GM12865 (cell line): ENCODE measurements around the gene FBXO2.
A peak's percentile ranks its signal among the peaks of the same experiment; 100 is the strongest.
"Not testable (repeated sequence)": the region's sequence is repeated elsewhere in the genome, so short reads cannot be mapped to it uniquely, and the experiment has no call there.

ENCODE experiments used
- DNase-seq: peaks from one replicate; pipeline ENCODE4 v3.0.0; 2010; ENCODE audit warnings: low read depth
- H3K4me3 ChIP-seq: 2 replicates; pipeline ENCODE4 v1.5.1; 2011; ENCODE audit warnings: mild to moderate bottlenecking, low read depth, low read length, control low read depth
- TF ChIP-seq, protein P1 (sequence below): IDR thresholded peaks from 2 replicates; pipeline ENCODE4 v1.5.1; 2011; ENCODE audit warnings: low read length, control low read depth, low read depth, inconsistent platforms; ENCODE audit not compliant: insufficient read depth; ENCODE audit errors: missing control alignments

The FBXO2 gene

DNA sequence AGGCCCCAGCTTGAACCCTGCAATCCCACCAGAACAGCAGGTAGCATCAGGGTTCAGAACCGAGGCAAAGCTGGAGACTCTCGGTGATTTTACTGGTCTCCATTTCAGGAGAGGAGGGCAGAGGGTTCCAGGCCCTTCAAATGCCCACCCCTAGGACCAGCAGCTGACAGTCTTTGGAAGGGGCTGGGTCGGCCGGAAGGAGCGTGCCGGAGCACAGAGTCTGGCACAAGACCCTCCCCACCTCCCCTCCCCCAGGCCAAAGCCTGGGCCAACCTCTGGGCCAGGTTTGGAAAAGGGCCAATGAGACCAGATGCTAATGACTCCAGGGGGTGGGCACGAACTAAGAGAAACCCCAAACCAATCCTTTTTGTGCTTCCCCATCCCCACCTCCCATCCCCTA lies 6.9 kb downstream of the FBXO2 start:
- TF ChIP-seq, protein P1, sequence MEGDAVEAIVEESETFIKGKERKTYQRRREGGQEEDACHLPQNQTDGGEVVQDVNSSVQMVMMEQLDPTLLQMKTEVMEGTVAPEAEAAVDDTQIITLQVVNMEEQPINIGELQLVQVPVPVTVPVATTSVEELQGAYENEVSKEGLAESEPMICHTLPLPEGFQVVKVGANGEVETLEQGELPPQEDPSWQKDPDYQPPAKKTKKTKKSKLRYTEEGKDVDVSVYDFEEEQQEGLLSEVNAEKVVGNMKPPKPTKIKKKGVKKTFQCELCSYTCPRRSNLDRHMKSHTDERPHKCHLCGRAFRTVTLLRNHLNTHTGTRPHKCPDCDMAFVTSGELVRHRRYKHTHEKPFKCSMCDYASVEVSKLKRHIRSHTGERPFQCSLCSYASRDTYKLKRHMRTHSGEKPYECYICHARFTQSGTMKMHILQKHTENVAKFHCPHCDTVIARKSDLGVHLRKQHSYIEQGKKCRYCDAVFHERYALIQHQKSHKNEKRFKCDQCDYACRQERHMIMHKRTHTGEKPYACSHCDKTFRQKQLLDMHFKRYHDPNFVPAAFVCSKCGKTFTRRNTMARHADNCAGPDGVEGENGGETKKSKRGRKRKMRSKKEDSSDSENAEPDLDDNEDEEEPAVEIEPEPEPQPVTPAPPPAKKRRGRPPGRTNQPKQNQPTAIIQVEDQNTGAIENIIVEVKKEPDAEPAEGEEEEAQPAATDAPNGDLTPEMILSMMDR: no peak
- DNase-seq: no peak
- no peak overlapping the region for H3K4me3 ChIP-seq

DNA sequence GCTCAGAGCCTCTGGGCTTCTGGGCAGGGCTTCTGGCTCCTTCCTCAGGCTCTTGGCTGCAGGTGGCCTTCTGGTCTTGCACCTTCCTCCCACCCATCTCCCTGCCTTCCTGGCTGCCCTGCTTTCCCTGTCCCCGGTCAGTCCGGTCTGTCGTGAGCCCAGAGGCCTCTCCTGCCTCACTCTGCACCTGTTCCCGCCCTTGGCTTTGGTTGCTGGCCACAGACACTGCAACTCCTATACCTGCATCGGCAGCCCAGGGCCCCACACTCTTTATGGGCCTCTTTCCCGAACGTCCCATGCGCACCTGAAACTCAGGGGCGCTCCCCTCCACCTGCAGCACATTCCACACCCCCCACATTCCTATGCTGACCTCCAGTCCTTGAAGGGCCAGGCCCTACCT lies 7.9 kb downstream of the FBXO2 start:
- TF ChIP-seq, protein P1: no peak
- no peak for DNase-seq
- no peak overlapping the region for H3K4me3 ChIP-seq

DNA sequence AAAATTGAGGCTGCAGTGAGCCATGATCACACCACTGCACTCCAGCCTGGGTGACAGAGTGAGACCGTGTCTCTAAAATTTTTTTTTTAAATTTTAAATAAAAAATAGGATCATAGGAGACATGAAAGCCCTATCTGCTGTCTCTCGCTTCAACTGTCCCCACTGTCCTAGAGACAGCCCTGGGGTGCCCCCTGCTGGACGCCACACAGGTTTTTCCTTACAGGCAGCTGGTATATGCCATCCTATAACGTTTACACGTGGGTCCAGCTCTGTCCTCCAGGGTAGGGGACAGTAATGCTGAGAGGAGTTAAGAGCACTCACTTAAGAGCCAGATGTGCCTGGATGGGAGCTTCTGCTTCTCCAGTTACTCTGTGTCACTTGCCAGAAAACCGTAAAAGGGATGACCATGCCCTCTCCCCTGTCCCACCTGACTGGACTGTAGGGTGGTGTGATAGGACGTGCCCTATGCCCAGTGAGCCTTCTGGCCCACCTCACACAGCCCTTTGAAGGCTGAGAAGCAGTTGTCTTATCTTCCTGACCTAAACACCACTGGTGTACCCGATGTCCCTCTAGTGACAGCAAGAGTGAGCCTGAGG lies 8.5 kb downstream of the FBXO2 start:
- H3K4me3 ChIP-seq: no peak overlapping the region
- TF ChIP-seq, protein P1: peak; percentile 83
- DNase-seq: peak; percentile 78

DNA sequence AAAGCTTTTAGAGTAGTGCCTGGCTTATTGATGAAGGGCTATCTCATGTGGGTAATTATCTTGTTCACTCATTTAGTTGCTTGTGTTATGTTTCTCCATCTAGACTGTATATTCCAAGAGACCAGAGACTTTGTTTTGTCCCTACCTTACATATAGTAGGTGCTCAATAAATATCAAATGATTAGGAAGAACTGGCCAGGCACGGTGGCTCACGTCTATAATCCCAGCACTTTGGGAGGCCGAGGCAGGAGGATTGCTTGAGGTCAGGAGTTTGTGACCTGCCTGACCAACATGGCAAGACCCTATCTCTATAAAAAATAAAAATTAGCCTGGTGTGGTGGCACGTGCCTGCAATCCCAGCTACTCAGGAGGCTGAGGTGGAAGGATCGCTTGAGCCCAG lies 9.0 kb downstream of the FBXO2 start:
- no peak overlapping the region for H3K4me3 ChIP-seq
- TF ChIP-seq, protein P1: no peak
- DNase-seq: no peak

DNA sequence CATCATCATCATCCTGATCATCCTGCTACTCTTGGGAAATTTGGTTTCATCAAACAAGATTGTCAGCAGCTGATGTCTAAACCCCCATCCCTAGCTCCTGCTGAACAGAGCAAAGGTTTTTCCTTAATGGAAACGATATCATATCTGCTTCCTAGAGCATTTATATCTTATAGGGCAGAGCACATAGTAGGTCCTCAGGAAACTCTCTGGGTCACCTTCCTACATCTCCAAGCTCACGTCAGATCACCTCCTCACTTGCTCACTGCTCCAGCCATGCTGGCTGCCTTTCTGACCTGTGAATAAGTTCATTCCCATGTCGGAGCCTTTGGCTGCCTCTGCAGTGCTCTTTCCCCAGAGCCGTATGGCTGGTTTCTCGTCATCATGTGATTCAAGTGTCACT lies 10.4 kb downstream of the FBXO2 start:
- H3K4me3 ChIP-seq: no peak overlapping the region
- TF ChIP-seq, protein P1: no peak
- no peak for DNase-seq

DNA sequence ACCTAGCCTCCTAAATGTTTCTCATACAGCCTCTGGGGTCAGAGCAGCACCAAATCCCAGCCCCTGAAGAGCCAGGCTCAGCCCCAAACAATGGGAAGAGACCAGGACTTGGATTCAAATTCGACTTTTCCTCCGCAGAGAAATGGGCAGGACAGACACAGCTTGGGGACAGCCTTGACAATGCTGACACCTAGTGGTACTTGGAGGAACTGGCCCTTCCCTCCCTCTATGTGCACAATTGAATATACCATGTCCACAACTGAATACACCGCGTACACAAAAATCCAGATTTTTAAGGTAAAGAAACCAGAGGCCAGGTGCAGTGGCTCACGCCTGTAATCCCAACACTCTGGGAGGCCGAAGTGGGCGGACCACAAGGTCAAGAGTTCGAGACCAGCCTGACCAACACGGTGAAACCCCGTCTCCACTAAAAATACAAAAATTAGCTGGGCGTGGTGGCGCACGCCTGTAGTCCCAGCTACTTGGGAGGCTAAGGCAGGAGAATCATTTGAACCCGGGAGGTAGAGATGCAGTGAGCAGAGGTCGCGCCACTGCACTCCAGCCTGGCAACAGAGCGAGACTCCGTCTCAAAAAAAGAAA lies 11.7 kb downstream of the FBXO2 start:
- not testable (repeated sequence) for H3K4me3 ChIP-seq
- DNase-seq: peak; percentile 73
- TF ChIP-seq, protein P1: peak; percentile 99
